ENCODE results near the gene DNMBP.
"Not testable (repeated sequence)": the region's sequence is repeated elsewhere in the genome, so short reads cannot be mapped to it uniquely, and the experiment has no call there.

DNMBP gene

DNA sequence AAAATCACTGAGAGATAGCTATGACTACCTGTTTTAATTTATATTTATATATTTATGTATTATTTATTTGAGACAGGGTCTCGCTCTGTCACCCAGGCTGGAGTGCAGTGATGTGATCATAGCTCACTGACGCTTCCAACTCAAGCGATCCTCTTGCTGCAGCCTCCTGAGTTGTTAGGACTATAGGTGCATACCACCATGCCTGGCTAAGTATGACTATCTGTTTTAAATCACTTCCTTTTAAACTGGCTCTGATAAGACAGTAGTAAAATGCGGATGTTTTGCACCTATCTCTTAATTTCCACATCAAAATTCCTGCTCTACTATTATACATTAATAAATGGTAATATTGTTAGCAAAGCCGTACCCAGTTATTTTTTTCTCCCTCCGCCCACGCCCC lies 41.8 kb downstream of the DNMBP start:
- no peak for TF ChIP-seq CTCF (conservative IDR thresholded peaks at IDR 0.05; ENCODE audit: low read depth, low read length)
- Histone ChIP-seq H3K4me2 (no peak overlapping the region), H3K27ac (no peak overlapping the region), H3K9ac (no peak overlapping the region), H3K4me1 (ENCODE audit: low read depth, poor library complexity, severe bottlenecking) (no peaks in the 10 kb centered on the region), H4K20me1 (ENCODE audit: insufficient read depth) (no peaks in the 10 kb centered on the region), H3K79me2 (ENCODE audit: insufficient read depth, low read depth) (no peaks in the 10 kb centered on the region), H3K4me3 (IDR thresholded peaks at IDR 0.05; ENCODE audit: insufficient read depth, low read depth, low read length) (no peak overlapping the region), H3K36me3 (ENCODE audit: insufficient read depth) (no peaks in the 10 kb centered on the region), H2AFZ (ENCODE audit: low read depth) (no peak overlapping the region), H3K27me3 (ENCODE audit: insufficient read depth, low read depth) (no peaks in the 10 kb centered on the region)

- Histone ChIP-seq H3K4me1 (ENCODE audit: low read depth, poor library complexity, severe bottlenecking) (no peaks in the 10 kb centered on the region), H3K4me2 (no peak overlapping the region), H3K27ac (no peak overlapping the region), H3K36me3 (ENCODE audit: insufficient read depth) (no peaks in the 10 kb centered on the region), H3K9ac (no peak overlapping the region), H3K27me3 (ENCODE audit: insufficient read depth, low read depth) (no peaks in the 10 kb centered on the region), H3K4me3 (IDR thresholded peaks at IDR 0.05; ENCODE audit: insufficient read depth, low read depth, low read length) (no peak overlapping the region), H2AFZ (ENCODE audit: low read depth) (no peak overlapping the region), H4K20me1 (ENCODE audit: insufficient read depth) (no peaks in the 10 kb centered on the region), H3K79me2 (ENCODE audit: insufficient read depth, low read depth) (no peaks in the 10 kb centered on the region)
- TF ChIP-seq CTCF (conservative IDR thresholded peaks at IDR 0.05; ENCODE audit: low read depth, low read length): no peak
These were observed 43.4 kb downstream of the DNMBP start for GRCh38 chr10:99966306-99966705.

GRCh38 chr10:99965700-99966099 lies 44.0 kb downstream of the DNMBP start:
- no peaks in the 10 kb centered on the region for H3K4me1 ChIP-seq (ENCODE audit: low read depth, poor library complexity, severe bottlenecking)
- H2AFZ ChIP-seq (ENCODE audit: low read depth): no peak overlapping the region
- no peak overlapping the region for H3K27ac ChIP-seq
- no peak overlapping the region for H3K4me3 ChIP-seq (IDR thresholded peaks at IDR 0.05; ENCODE audit: insufficient read depth, low read depth, low read length)
- H3K36me3 ChIP-seq (ENCODE audit: insufficient read depth): no peaks in the 10 kb centered on the region
- TF ChIP-seq CTCF (conservative IDR thresholded peaks at IDR 0.05; ENCODE audit: low read depth, low read length): no peak
- H3K4me2 ChIP-seq: no peak overlapping the region
- H3K27me3 ChIP-seq (ENCODE audit: insufficient read depth, low read depth): no peaks in the 10 kb centered on the region
- H4K20me1 ChIP-seq (ENCODE audit: insufficient read depth): no peaks in the 10 kb centered on the region
- H3K79me2 ChIP-seq (ENCODE audit: insufficient read depth, low read depth): no peaks in the 10 kb centered on the region
- H3K9ac ChIP-seq: no peak overlapping the region

GRCh38 chr10:99964791-99965190 lies 45.0 kb downstream of the DNMBP start:
- H3K4me3 ChIP-seq (IDR thresholded peaks at IDR 0.05; ENCODE audit: insufficient read depth, low read depth, low read length): no peak overlapping the region
- no peak for TF ChIP-seq CTCF (conservative IDR thresholded peaks at IDR 0.05; ENCODE audit: low read depth, low read length)
- no peaks in the 10 kb centered on the region for H3K4me1 ChIP-seq (ENCODE audit: low read depth, poor library complexity, severe bottlenecking)
- H3K79me2 ChIP-seq (ENCODE audit: insufficient read depth, low read depth): no peaks in the 10 kb centered on the region
- no peak overlapping the region for H3K27ac ChIP-seq
- H2AFZ ChIP-seq (ENCODE audit: low read depth): no peak overlapping the region
- H3K27me3 ChIP-seq (ENCODE audit: insufficient read depth, low read depth): no peaks in the 10 kb centered on the region
- no peaks in the 10 kb centered on the region for H4K20me1 ChIP-seq (ENCODE audit: insufficient read depth)
- H3K36me3 ChIP-seq (ENCODE audit: insufficient read depth): no peaks in the 10 kb centered on the region
- H3K9ac ChIP-seq: no peak overlapping the region
- H3K4me2 ChIP-seq: no peak overlapping the region

GRCh38 chr10:99963467-99964165 lies 46.1 kb downstream of the DNMBP start:
- not testable (repeated sequence) for H3K4me2 ChIP-seq; H3K27ac ChIP-seq; H3K79me2 ChIP-seq (ENCODE audit: insufficient read depth, low read depth); H3K4me3 ChIP-seq (IDR thresholded peaks at IDR 0.05; ENCODE audit: insufficient read depth, low read depth, low read length); H4K20me1 ChIP-seq (ENCODE audit: insufficient read depth); H3K36me3 ChIP-seq (ENCODE audit: insufficient read depth); H2AFZ ChIP-seq (ENCODE audit: low read depth); H3K9ac ChIP-seq; H3K27me3 ChIP-seq (ENCODE audit: insufficient read depth, low read depth); H3K4me1 ChIP-seq (ENCODE audit: low read depth, poor library complexity, severe bottlenecking)
